HuH-7 (cell line): ENCODE data around the gene ORAI1.
"Not testable (repeated sequence)": the region's sequence is repeated elsewhere in the genome, so short reads cannot be mapped to it uniquely, and the experiment has no call there.

Experiments used
- DNase-seq: peaks from one replicate; pipeline ENCODE4 v3.0.0; 2011; ENCODE audit warnings: low spot score

Gene ORAI1

DNA sequence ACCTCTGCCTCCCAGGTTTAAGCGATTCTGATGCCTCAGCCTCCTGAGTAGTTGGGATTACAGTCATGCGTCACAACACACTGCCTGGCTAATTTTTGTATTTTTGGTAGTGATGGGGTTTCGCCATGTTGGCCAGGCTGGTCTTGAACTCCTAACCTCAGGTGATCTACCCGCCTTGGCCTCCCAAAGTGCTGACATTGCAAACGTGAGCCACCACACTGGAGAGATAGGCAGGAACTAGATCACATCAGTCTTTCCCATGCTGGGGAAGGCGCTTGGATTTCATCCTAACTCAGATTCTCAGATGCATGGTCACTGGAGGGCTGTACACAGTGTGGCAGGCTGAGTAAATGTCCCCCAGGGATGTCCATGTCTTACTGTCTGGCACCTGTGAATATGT is 18.0 kb upstream of the ORAI1 start:
- DNase-seq: no peak

DNA sequence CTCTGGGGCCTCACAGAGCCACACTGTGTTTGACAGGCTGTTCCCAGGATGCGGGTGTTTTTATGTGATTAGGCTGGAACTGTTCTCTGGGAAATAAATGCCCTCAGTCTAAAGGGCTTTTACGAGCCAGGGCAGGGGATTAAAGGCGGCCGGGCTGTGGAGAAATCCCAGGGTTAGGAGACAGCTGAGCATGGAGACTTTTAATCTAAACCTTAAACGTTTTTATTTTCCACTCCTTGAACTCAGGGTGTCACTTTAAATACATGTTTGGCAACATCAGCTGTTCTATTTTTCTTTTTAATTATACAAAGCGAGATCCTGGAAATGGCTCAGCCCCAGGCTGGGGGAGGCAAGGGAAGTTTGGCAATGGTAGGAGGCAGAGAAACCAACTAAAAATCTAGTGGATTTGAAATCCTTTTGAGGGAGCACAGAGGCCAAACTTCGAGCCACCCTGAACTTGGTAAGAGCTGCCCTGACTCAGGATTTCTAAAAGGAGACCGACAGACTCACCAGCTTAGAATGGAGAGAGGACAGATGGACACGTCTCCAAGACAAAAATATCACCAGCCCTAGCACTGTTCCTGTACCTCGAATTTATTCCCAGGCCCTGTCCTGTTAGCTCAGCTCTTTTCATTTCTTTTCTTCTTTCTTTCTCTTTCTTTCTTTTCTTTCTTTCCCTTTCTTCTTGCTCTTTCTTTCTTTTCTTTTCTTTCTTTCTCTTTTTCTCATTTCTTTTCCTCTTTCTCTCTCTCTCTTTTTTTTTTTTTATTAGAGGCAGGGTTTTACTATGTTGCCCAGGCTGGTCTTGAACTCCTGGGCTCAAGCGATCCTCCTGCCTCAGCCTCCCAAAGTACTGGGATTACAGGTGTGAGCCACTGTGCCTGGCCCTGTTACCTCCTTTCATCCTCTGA is 15.8 kb upstream of the ORAI1 start:
- no peak for DNase-seq

DNA sequence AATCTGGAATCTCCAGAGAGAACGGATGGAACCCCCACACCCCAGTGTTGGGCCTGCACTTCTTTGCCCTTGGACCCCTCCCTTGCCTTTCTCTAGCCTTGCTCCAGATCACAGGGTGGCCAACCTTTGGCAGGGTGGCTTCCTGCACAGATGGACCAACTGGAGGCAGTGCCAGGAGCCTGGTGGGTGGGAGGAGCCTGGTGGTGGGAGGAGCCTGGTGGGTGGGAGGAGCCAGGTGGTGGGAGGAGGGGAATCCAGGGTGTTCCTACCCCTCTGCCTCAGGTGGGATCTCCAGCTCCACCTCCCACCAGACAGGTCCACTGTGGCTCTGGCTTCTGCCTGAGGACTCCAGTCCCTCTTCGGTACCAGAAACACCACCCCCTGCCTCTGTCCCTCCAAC is 15.0 kb upstream of the ORAI1 start:
- no peak for DNase-seq

DNA sequence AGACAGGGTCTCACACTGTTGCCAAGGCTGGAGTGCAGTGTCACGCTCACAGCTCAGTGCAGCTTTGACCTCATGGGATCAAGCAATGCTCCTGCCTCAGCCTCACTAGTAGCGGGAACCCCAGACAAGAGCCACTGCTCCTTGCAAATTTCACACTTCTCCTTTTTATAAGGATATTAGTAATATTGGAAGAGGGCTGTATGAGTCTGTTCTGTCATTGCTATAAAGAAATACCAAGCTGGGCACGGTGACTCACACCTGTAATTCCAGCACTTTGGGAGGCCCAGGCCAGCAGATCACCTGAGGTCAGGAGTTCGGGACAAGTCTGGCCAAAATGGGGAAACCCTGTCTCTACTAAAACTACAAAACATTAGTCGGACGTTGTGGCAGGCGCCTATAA is 12.9 kb upstream of the ORAI1 start:
- DNase-seq: no peak

DNA sequence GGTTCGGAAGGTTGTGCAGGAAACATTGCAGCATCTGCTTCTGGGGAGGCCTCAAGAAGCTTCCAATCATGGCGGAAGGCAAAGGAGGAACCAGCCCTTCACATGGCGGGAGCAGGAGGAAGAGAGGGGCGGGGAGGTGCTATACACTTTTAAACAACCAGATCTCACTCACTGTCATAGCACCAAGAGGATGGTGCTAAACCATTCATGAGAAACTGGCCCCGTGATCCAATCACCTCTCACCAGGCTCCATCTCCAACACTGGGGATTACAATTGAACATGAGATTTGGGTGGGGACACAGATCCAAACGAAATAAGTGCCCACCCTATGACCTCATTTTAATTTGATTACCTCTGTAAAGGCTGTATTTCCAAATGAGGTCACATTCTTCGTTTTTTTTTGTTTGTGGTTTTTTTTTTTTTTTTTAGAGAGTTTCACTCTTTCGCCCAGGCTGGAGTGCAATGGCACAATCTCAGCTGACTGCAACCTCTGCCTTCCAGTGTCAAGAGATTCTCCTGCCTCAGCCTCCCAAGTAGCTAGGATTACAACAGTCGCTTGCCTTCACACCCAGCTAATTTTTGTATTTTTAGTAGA is 11.4 kb upstream of the ORAI1 start:
- DNase-seq: no peak

DNA sequence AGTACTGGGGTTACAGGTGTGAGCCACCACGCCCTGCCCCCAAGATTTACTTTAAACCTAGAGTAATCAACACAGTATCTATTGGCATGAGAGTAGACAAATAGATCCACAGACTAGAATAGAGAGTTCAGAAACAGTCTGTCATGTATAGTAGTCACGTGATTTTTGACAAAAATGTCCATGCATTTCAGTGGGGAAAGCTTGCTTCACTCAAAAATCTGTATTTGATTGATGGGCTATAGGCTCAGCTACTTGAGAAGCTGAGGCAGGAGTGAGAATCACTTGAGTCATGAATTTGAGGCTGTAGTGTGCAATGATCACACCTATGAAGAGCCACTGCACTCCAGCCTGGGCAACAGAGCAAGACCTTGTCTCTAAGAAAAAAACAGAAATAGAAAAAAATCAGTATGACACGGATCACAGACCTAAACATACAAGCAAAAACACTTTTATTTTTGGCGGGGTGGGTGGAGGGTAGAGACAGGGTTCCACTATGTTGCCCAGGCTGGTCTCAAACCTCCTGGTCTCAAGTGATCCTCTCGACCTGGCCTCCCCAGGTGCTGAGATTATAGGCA is 7.6 kb upstream of the ORAI1 start:
- no peak for DNase-seq

DNA sequence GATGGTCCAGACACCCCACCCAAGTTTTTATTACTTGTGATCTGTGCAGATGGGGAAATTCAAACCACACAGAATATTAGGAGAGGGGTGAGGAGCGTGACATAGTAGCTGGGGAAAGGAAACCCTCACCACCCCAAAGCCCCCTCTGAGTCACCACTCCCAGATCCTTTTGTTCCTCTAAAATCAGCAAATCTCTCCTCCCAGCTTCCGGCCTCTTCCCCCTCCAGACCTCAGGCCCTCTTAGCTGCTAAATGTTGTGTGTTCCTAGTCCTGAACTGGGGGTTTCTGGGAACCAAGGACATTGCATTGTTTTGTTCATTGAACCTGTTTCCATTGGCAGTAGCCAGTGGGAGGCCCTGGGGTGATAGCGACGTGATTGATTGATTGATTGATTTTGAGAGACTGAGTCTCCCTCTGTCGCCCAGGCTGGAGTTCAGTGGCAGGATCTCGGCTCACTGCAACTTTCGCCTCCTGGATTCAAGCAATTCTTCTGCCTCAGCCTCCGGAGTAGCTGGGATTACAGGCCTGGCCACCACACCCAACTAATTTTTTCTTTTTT is 5.9 kb upstream of the ORAI1 start:
- no peak for DNase-seq

DNA sequence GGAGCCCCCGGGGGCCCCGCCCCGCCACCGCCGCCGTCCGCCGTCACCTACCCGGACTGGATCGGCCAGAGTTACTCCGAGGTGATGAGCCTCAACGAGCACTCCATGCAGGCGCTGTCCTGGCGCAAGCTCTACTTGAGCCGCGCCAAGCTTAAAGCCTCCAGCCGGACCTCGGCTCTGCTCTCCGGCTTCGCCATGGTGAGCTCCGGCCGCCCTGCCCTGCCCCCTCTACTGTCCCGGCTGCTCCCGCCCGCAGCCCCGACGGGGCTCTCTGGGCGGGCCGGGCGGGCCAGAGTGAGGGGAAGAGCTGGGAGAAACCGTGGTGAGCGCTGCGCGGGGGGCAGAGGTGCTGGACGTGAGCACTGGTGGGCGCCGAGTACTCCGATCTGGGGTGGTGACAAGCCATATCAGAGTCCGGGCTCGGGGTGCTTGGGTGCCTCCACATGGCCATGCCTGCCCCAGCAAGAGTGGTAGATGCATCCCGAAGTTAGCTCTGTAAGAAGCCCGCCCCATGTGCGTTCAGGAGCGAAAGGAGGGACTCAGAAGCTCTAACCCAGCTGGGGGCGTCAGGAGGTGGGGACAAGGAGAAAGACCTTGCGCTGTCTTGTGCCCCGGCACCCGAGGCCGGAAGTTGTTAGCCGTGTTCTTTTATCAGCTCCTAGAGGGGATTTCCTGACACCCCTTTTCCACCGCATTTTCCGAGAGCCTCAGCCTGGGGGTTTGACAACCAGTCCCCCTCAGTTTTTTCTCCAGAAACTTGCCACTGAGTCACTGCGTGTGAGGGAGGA is 717 bp downstream of the ORAI1 start:
- peak; percentile 46 for DNase-seq

DNA sequence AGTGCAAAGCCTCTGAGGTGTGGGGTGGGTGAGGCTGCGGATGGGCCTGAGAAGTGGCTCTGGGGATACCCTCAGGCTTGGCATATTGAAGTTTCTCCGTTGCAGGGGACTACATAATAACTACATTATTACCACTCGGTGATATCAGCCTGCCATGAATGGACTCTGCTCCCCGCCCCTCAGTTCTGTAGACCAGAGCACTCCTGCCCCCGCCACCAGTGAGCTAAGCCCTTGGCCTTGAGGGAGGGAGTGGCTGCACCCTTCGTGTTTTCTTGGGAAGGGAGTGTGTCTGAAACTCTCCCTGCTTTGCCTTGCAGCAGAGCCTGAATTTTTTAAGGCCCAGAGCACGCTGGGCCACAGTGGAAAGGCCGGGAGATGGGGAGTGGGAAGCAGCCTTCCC is 1.7 kb downstream of the ORAI1 start:
- no peak for DNase-seq

DNA sequence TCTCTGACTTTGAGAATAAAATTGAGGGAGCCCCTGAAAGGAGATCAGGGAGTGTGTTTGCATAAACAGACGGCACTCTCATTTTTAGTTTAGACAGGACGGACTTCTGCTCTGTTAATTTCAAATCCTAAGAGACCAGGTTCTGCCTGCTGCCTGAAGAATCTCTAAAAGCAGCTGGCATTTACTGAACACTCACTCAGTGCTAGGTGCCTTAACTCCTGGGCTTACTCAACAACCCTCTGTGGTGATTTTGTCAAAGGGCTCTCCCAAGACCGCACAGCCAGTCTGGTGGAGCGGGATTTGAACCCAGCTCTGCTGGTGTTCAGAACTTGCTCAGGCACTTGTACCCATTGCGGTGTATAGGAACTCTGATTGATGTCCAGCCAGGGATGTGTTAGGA is 2.2 kb downstream of the ORAI1 start:
- DNase-seq: no peak

DNA sequence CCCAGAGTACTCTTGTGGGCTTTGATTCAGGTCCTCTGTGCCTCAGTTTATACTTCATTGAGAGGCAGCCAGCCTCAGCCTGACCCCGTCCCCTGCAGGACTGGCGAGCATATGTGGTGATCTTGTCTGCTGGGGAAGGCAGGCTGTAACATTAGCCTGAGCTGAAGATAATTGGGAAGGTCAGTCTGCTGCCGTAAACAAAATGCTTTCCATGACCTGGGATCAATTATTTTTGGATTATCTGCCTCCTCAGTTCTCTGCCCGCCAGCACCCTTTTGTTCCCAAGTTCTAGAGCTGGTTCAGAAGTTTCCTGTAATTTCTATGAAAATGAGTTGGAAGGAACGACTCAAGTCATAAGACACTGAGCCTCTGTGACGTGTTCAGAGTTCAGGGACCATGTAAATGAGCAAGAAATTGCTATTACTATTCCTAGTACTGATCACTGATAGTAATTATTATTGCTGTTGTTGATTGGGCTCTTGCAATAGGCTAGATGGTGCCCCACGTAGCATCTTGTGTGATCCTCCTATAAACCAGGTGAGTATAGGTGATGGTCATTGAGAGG is 4.5 kb downstream of the ORAI1 start:
- DNase-seq: no peak

DNA sequence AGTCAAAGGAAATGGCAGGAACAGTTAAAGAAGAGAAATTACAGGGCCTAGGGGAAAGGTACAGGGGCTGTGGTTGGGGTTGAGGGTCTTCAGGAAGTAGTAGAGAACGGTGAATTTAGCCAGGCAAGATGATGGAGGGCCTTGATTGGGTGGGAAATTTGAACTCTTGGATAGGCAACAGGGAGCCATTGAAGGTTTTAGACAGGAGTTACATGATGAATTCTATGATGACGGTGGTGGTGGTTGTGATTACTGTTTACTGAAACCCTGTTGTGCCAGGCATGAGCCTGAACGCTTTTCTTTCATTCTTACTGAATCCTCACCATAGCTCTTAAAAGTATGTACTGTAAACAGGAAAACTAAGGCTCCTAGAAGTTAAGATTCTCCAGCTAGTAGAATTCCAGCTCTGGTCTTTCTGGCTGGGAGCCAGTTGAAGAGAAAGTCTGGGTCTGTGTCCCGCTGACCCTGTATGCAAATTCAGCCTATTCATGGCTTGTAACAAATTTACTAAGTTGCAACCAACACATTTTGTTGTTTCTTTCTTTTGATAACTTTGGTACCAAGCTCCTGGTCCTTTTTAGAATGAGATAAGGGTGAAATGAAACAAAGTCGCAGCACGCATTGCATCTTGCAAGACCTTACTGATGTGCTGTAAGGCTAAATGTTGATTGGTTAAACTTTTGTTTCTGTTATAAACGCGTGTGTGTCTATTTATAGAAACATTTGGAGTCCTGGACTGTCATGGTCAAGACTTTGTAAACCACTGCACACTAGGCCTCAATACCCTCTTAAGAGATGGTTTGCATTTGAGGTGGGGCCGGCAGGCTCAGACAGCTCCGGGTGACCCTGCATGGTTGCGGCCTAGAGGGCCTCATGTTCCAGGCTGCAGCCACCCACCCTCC is 6.0 kb downstream of the ORAI1 start:
- no peak for DNase-seq

DNA sequence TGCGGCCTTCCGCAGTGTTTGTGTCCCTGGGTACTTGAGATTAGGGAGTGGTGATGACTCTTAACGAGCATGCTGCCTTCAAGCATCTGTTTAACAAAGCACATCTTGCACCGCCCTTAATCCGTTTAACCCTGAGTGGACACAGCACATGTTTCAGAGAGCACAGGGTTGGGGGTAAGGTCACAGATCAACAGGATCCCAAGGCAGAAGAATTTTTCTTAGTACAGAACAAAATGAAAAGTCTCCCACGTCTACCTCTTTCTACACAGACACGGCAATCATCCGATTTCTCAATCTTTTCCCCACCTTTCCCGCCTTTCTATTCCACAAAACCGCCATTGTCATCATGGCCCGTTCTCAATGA is 7.5 kb downstream of the ORAI1 start:
- DNase-seq: not testable (repeated sequence)

DNA sequence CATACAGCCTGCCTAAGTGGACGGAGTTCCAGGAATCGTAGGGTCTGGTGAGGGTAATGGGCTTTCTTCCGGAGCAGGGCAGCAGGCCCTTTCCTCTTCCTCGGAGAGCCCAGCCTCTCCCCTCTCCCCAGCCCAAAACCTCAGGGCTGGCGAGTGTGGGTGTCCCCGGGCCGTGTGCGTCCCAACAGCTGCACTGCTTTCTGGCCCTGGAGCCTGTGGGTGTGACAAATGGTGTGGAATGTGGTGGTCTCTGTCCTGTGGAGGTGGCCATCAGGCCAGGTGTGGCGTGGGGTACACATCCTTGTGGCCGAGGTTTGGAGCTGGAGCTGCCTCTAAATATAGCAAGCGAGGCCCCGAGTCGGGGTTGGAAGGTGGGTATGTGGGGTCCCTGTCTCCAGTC is 8.5 kb downstream of the ORAI1 start:
- DNase-seq: no peak

DNA sequence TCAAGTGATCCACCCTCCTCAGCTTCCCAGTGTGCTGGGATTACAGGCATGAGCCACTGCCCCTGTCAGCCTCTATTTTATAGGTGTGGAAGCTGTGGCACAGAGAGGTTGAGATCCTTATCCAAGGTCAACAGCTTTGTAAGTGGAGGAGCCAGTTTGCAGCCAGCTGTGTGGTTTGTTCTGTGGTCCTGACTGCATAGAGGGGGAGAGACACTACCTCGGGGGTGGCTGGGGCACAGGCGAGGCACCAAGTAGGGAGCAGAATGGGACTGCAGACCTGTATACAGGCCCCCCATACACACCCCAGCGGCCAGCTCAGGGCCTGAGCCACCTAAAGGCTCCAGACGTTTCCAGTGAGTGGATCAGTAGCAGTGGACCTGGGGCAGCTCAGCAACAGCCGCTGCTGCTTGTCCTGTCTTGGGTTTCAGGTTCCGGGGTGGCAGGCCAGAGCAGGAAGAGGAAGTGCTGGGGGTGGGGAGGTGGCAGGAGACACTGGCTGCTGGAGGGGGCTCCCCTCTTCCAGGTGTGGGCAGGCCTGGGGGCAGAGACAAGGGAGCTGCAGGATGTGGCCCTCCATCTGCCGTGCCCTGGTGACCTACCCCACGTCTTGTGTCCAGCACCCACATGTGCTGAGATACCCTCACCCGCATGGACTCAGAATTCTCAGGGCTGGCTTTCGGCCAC is 11.0 kb downstream of the ORAI1 start:
- DNase-seq: no peak

DNA sequence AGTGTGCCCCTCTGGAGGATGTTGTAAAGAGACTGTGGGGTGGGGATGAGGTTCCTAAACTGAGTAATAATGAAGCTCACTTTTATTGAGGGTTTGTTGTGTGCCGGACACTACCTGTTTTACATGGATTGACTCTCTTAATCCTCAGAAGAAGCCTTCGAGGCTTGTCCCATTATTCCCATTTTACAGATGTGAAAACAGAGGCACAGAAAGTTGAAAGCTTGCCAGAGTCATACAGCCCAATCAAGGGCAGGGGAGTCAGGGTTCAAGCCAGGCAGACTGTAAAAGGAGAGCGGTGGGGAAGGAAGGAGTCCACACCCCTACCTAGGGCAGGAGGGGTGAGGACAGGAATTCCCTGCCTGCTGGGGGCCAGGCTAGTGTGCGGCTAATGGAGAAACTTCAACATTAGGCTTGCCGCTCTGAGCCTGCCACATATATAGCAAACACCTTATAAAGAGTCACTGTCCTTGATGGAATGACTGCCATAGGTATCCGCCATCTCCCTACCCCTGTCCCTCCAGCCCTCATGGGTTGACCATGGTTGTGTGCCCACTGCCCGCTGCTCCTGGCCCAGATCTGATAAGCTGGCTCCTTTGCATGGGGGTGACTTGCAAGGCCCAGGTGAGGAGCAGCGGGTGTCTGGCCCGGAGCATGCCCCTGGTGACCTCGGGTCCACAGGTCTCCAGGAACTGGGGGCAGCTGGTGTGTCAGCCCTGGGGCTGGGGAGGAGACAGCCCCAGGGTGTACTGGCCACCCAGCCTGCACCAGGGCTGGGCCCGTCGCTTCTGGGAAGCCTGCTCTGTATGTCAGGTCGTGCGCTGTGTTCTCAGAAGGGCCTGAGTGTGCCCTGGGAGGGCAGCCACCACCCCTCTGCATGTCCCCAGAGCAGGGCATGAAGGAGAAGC is 12.2 kb downstream of the ORAI1 start:
- no peak for DNase-seq

DNA sequence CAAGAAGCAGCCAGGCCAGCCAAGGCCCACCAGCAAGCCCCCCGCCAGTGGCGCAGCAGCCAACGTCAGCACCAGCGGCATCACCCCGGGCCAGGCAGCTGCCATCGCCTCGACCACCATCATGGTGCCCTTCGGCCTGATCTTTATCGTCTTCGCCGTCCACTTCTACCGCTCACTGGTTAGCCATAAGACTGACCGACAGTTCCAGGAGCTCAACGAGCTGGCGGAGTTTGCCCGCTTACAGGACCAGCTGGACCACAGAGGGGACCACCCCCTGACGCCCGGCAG is 15.0 kb downstream of the ORAI1 start:
- no peak for DNase-seq

DNA sequence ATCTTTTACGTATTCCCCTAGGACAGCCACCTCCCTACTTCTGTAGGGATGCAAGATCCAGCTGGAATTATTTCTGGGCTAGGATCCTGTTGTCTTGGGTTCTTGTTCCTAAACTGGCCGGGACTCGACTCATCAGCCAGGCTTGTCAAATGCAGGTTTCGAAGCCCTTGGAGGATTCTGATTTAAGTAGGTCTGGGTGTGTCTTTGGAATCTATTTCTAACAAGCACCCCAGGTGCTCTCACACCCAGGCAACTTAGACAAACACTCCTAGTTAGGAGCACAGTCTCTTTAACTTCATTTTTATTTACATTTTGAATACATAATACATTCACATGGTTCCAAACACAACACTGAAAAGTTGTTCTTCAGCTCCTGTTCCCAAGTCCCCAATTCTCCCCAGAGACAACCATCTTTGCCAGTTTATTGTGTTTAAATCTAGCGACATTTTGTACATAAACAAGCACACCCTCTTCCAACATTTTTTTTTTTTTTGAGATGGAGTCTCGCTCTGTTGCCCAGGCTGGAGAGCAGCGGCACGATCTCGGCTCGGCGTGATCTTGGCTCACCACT is 22.2 kb downstream of the ORAI1 start:
- DNase-seq: no peak

DNA sequence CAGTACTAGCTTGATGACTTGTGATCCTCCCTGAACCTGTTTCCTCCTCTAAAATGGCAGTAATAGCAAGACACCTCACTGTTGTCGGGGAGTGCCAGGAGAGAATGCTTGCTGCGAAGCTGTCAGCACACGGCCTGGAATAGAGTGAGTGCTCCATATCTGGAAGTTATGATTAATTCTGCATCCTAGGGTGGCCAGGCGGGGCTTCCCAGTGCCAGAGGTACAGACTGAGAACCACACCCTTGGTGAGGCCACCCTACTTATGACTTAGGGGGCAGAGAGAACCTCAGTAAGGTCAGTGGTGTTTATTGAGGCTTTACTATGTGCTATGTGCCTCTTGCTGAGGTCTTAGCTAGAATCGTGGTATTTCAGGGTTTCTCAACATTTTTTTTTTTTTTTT is 23.0 kb downstream of the ORAI1 start:
- no peak for DNase-seq
